Measurements from ENCODE around the gene CD79B.

The CD79B gene

DNA sequence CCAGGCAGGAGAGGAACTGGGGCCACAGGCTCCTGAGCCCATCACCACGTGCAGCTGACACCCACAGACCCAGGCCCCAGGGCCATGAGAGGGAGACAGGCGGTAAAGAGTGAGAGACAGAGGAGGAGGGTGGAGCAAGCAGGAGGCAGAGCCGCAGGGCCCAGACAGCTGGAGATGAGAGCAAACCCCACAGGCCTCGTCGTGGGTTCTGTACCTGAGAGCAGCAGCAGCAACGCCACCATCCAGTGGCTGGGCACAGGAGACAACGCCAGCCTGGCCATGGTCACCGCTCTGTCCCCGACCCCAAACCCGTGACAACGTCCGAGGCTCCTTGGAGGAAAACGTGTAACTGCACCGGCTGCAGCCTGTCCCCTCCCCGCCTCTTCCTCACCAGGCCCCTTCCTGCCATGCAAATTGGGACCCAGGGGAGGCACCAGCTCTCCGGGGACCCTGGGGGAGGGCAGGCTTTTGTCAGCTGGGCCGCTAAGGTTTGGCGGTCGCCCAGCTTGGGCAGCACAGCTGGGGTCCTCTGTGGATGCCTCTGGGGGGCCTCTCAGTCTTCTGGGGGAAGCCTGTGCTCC, at the start of gene CD79B:
Gene CD79B (minus strand): TSS at position 351 of the 581 bp plus-strand sequence. CDS start 70 bp downstream, at position 281.
- no peak for DNase-seq

DNA sequence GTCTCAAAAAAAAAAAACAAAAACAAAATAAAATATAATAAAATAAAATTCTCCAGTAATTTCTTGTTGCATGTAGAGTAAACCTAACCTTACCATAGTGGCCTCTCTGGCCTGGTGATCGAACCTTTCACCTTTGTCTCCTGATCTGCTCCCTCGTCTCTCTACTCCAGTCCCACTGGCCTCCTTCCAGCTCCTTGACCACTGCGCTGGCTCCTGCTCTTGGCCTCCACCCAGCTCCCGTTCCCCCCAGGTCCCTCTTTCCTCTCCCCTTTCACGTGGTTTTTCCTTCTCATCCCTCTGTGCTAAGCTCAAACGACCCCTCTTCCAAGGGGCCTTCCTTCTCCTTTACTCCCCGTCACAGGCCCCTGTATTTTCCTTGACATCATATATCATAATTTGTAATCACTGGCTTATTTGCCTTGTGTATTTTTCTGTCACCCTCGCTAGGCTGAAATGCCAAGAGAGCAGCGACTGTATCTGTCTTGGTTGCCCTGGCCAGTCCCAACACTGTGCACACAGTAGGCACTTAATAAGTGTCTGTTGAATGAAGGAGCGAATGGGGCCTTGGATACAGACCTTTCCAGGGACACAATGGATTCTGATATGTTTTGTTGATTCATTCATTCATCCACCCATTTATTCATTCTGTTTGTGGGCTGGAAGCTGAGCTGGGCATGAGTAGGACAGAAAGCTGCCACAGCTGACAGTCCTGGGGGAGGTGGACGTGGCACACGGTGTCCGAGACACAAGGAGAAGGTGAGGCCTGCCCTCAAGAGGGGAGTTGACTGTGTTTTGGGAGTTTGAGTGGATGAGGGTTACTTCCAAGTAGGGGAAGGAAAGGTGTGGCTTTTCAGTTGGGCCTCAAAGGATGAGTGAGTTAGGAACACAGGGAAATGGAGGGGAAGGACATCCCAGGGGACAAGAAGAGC, 46.4 kb upstream of the CD79B start:
- DNase-seq: no peak

DNA sequence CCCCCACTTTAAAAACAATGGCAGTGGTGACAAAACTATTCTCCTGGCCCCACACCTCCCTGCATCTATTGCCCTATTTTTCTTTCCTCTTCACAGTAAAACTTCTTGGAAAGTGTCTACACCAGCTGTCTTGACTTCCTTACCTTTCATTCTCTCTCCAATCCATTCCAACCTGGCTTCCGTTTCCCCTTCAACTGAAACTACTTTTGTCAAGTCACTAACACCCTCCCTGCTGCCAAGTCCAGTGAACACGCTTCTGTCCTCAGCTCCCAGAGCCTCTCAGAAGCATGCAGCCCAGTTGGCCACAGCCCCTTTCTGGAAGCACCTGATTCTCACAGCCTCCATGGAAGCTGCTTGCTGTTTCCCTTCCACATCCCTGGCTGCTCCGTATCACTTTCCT, 44.6 kb upstream of the CD79B start:
- peak; percentile 31 for DNase-seq

DNA sequence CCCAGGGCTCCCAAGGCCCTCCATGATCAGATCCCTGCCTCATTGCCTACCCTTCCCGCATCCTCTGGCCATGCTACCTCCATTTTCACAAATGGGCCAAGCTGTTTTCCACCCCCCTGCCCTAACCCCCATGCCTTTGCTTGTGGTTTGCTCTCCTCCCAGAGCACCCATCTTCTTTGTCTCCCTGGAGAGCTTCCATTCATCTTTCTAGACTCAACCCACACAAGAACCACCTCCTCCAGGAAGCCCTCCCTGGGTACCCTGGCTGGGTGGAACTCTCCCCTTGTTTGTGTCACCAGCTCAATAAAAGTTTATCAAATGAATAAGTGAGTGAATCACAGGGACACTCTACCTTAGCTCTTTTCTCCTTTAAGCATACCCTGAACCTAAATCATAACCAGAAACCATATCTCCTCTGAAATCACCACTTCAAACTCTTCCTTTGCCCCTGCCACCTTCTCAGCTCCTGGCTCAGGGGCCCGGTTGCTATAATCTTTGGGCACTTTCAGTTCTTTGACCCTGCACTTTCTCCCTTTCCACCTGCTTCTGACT, 43.5 kb upstream of the CD79B start:
- DNase-seq: no peak

DNA sequence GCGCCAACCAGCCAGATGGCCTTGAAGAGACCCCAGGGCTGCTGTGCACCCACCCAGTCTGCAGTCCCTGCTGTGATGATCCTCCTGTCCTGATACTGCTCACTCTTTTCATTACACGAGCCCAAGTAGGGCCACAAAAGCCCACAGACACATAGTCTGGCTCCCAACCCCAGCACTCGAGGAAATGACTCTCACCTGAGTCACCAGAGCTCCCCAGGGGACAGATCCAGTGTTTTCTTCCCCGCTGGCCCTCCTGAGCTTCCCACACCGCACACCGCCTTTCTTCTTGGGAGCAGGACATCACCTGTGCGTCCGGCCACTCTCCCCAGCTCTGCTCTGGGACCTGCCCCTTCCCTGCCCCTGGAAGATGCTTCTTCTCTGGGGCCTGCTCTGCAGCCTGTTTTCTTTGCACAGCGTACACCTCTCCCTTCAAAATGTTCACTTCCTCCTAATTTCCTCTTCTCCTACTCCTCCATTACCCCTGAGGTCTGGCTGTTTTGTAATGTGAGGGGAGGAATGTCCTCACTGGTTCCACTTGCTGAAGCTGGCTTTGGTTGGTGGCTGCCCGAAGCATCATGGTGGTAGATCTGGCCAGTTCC, 42.6 kb upstream of the CD79B start:
- DNase-seq: no peak

DNA sequence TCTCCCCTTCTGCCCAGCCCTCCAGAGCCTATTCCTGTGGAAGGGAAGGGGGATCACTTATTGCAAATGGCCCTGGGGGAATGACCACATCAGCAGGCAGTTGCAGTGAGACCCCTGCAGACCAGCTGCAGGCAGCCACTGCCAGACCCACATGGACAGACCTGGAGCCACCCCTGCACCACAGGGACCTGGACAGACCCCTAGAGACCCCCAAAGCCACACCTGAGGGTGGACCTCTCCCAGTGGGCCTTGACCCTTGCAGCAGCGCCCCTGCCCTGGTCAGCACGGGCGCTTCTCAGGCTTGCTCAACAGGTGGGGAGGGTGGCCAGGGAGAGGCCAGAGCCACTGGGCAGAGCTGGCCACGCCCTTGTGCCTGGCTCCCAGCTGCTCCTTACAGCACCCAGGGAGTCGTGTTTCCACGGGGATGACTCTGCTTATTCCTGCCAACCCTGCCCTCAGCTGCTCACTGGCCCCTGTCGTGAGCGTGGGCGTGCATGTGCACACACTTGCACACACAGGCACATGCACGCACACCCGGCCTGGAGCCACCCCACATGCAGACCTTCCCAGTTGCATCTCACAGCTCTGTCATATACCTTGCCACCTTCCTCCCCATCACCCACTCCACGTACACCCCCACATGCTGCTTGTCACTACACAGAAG, 41.9 kb upstream of the CD79B start:
- no peak for DNase-seq

DNA sequence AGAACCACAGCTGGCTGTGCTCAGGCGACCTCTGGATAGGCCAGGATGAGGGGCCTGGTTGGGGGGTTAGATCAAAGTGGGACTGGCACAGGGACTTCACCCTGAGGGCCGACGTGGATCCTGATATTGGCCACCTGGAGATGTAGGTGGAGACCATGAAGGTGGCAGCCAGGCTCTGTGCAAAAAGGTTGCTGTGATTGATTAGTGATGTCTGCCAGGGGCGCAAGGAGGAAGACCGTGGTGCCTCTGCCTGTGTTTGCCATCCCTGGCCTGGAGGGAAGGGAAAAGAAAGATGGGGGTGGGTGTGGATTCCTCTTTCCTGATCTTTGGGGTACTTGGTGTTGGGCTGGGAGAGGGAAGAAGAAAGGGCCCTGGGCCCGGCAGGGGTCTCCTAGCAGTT, 41.1 kb upstream of the CD79B start:
- DNase-seq: no peak

DNA sequence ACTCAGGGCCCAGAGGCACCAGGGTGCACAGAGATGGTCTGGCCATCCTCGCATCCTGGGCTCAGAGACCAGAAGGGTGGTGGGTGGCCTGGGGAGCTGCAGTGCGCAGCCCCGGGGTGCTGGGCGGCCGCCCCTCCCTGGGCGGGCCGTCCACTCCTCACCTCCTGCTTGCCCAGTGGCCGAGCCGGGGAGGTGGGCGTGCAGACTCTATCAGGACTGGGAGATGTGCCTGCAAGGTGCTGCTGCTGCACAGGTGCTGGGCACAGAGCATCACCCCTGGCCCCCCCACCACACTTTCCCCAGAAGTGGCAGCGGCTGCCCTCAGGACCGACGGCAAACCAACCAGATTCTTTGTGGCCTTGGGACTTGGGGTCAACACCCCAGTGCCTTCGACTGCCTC, 40.7 kb upstream of the CD79B start, which contains the start of gene SCN4A:
Gene SCN4A (minus strand): TSS at position 123 of the 400 bp plus-strand sequence. CDS start 77 bp downstream, at position 46.
- no peak for DNase-seq

DNA sequence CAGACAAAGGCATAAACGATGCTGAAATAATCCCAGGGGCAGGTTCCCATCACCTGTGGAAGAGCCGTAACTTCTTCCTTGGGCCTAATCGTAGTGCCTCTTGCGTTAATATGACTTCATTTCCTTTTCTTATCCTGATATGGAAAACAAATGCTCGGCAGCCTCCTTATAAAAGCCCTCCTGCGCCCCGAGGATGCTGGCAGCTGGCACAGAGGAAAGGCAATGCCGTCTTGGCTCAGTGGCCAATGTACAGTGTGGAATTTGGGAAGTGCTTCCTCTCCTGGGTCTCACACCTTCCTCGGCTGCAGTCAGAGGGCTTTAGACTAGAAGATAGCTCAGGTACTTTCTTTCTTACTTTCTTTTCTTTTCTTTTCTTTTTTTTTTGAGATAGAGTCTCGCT, 37.1 kb upstream of the CD79B start:
- no peak for DNase-seq

DNA sequence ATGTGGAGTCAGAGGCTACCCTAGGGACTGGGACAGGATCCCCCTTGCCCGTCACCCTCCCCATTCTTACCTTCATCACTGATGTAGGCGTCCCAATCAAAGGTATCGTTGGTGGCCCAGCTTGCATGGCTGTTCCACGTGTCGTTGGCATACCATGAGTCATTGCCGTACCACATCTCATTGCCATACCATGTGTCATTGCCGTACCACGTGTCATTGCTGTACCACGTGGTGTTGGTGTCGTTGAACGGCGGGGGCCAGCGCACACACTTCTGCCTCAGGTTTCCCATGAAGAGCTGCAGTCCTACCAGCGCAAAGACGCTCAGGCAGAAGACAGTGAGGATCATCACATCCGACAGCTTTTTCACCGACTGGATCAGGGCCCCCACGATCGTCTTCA, 35.8 kb upstream of the CD79B start:
- DNase-seq: no peak

DNA sequence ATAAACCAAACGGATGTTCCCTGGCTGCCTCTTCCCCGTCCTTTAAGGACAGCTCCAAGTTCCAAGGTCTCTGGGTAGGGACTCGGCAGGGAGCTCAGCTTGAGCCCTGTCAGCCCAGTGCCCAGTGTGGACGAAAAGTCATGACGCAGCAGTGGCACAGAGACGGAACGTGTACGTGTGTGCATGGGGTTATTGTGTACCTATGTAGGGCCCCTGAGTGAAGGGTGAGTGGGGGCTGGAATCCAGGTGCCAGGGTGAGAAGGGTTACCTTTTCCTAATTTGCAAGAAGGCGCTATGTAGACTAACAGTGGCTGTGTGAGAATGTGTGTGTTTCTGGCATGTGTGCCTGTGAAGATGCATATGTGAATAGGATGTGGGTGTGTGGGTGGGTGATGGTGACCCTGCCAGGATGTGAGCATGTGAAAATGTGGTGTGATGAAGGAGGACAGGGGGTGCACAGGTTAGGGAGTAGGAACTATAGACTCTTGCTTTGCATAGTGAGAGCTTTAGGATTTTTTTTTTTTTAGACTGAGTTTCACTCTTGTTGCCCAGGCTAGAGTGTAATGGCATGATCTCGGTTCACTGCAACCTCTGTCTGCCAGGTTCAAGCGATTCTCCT, 34.6 kb upstream of the CD79B start:
- DNase-seq: no peak

DNA sequence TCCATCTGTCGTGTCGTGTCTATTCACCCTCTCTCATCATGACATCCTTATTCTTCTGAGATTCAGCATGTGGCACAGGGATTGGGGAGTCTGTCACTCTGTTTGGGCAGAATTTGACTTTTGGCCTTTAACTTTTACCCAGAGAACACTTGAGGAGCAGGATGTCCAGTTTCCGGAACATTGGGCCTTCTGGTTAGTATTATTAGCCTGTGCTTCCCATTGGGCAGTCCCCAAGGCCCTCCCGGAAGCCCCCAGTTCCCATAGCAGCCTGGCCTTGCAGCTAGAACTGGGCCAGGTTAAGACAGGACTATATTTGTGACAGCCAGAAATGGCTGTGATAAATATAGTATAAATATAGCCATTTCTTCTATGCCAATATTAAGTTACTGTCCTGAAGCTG, 31.0 kb upstream of the CD79B start:
- no peak for DNase-seq

DNA sequence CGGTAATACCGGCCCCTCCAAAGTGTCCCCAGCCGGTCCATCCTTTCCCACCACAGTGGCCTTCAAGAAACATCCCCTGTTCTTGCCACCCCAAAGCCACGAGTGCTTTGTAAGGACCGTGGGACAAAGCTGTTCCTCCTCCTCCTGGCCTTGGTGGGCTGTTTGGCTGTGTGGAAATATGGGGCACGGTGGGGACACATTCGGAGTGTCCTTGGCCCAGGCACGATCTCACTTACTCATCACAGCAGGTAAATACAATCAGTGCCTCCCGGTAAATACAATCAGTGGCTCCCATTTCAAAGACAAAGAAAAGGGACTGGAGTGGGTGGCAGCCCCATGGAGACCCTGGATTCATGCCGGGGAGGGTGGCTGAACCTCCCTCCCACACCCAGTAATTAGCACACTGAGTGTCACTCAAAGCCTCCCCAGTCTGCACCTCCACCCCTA, 30.2 kb upstream of the CD79B start:
- DNase-seq: no peak

DNA sequence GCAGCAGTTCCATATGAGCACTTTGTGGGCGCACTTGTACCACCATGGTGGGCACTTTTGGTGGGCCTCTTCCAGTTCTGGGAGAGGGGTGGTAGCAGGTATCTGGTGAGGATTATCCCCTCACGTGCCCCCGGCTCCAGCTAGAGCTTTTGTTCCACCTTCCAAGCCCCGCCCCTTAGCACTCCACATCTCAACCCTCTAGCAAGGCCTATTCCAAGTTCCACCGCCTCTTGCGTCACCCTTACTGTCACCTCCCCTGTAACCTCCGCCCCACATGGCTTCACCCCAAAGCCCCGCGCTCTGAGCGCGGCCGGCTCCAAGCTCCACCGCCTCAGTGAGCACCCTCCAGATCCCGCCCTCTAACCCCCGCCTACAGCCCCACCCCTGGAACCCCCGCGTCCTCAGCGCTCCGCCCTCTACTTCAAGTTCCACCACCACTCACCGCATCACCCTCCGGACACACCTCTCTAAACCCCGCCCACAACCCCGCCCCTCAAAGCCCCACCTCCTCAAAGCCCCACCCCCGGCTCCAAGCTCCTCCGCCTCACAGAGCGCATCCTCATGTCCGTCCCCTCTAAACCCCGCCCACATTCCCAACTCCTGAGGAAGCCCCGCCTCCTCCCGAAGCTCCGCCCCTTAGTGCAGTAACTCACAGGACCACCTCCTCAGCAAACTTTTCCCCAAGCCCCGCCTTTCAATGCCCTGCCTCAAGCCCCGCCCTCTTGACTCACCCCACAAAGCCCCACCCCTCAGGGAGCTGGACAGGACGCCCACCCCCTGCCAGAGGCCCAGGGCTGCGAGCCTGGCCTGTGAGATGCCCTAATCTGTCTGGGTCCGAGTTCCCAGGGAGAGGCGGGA, 29.5 kb upstream of the CD79B start:
- DNase-seq: no peak

DNA sequence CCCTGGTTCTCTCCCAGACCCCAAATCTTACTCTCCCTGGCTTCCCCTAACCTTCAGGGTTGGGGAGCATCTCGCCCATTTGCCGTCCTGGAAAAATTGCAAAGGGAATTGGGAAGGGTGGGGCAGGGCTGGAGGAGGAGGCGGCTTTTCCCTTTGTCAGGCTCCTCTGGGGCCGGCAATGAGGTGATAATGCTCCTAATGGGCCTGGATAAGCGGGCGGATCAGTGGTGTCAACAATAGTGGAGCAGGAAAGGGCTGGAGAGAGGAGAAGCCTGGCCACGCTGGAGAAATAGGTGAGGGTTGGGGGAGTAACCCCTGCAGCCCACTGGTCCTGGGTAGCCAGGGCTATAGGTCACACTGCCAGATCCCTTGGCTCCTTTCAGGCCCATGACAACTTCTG, 28.3 kb upstream of the CD79B start:
- DNase-seq: no peak

DNA sequence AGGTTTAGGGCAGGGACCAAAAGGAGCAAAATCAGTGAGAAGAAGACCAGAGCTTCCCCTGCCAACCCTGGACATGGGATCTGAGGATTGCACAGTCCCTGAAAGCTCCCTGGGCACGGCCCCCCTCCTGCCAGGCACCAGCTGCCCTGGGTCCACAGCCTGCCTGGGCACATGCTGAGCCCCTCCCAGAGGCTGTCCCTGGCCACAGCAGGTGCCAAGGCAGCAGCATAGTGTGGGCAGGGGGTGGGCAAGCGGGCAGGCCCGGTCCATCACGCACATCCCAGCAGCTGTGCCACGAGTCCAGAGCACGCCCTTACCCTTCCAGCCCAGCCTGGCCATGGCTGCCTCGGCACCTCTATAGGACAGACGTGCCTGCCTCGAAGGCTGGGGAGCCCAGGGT, 27.9 kb upstream of the CD79B start:
- no peak for DNase-seq

DNA sequence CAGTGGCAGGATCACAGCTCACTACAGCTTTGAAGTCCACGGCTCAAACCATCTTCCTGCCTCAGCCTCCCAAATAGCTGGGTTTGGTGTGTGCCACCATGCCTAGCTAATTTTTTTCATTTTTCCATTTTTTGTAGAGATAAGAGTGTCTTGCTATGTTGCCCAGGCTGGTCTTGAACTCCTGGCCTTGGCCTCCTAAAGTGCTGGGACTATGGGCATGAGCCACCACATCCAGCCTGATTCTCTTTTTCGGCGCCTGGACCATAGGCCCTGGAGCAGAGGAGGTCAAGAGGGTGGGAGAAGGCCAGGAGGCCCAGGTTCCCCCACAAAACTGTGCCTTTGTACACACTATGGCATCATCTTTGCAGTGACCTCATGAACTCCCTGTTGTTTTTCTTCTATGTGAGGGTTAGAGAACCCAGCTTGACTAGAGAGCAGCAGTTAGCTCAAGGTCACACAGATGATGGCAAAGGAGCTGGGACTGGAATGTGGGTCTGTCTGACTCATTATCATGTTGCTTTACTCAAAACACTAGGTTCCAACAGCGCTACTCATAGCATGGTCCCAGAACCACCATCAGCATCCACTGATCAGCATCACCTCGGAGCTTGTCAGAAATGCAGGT, 24.3 kb upstream of the CD79B start:
- DNase-seq: no peak

DNA sequence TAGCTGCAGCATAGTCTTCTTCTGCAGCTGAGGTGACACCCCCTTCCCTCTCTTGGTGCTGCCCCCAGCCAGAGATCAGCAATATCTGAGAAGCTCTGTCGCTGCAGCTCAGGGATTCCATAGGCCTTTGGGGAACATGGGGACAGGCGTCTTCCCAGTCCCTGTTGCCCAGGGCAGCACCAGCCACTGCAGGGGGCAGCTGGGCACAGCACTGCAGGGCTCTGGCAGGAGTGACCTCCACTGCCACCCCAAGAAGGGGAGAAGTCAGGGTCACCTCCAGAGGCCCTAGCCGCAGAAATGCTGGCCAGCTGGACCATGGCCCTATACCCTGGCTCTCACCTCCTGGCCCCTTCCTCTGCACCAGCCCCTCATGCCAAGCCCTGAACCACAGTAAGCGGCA, 23.7 kb upstream of the CD79B start:
- no peak for DNase-seq

DNA sequence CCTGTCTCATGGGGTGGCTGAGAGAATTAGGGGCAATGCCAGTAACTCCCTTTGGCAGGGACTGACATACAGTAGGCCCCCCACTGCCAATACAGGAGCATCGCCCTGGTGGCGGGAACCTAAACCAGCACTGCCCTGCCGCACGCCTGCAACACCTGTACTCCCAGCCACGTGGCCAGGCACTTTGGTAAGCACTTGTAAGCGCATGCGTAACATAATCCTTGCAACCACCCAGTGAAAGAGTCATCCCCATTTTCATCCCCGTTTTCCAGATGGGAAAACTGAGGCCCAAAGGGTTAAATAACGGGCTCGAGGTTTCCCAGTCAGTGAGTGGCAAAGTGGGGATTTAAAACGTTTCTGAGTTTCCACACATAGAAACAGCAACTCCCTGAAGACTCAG, 23.1 kb upstream of the CD79B start:
- DNase-seq: peak; percentile 21

DNA sequence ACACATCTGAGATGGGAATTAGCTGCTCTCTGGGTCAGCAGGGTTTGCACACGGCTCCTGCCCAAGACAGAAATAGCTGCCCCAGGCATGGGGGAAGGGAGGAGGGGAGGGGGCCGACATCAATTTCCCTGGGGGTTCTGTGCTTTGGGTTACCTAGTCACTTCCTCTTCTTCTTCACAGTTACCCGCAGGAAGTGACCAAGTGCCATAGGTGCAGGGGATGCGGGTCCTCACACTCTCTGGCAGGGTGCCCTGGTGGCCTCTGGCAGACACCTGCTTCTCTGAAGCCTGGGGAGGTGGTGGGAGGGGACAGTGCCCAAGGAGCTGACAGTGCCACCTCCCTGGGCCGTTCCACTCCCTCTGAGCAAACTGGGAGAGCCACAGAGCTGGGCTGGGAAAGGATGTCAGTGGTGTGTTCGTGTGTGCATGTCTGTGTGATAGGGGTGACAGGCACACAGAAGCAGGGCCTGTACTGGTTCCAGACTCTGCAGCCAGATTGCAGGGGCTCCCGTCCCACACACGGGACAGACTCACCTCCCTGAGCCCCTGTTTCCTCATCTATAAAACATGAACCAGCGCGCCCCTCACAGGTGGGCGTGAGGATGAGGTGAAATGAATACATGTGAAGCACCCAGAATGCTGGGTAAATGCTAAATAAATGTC, 22.4 kb upstream of the CD79B start:
- DNase-seq: peak; percentile 99

Measured in RPMI8226 (cell line).